DOHH2 (cell line): ENCODE data around the gene FAM219A.

Source experiments
- H3F3A ChIP-seq: fragments of 200-600 bp; sonication (generic), shearing (Covaris generic); 2 replicates; pipeline ENCODE4 v1.6.0; 2016; ENCODE audit warnings: antibody characterized with exemption, mild to moderate bottlenecking; ENCODE audit not compliant: control insufficient read depth, insufficient read depth
- H3K27ac ChIP-seq: fragments of 200-600 bp; sonication (generic); 2 replicates; pipeline ENCODE4 v1.5.1; 2014; ENCODE audit warnings: low read depth, mild to moderate bottlenecking, low read length, moderate library complexity
- H3K27me3 ChIP-seq: fragments of 200-600 bp; sonication (generic); 2 replicates; pipeline ENCODE4 v1.6.1; 2014; ENCODE audit warnings: mild to moderate bottlenecking, low read length, mixed read lengths; ENCODE audit not compliant: control insufficient read depth
- H3K36me3 ChIP-seq: fragments of 200-600 bp; sonication (generic); 2 replicates; pipeline ENCODE4 v1.6.1; 2014; ENCODE audit warnings: mild to moderate bottlenecking, low read length, moderate library complexity, mixed read lengths; ENCODE audit not compliant: control insufficient read depth
- H3K4me1 ChIP-seq: fragments of 200-600 bp; sonication (generic); 2 replicates; pipeline ENCODE4 v1.6.1; 2014; ENCODE audit warnings: mild to moderate bottlenecking, low read length, mixed read lengths; ENCODE audit not compliant: control insufficient read depth
- H3K4me2 ChIP-seq: fragments of 200-600 bp; sonication (generic); 2 replicates; pipeline ENCODE4 v1.6.0; 2014; ENCODE audit warnings: mild to moderate bottlenecking, low read length, moderate library complexity
- H3K4me3 ChIP-seq: fragments of 200-600 bp; sonication (generic); 2 replicates; pipeline ENCODE4 v1.5.1; 2014; ENCODE audit warnings: mild to moderate bottlenecking, low read length, mixed read lengths
- H3K79me2 ChIP-seq: fragments of 200-600 bp; sonication (generic); 2 replicates; pipeline ENCODE4 v1.6.1; 2014; ENCODE audit warnings: mild to moderate bottlenecking, low read length, mixed read lengths; ENCODE audit not compliant: control insufficient read depth
- H3K9me2 ChIP-seq: fragments of 200-600 bp; sonication (generic); replicated peaks from 2 replicates; pipeline ENCODE4 v1.6.1; 2014; ENCODE audit warnings: mild to moderate bottlenecking, low read length, mixed read lengths; ENCODE audit not compliant: control insufficient read depth
- H3K9me3 ChIP-seq: fragments of 200-600 bp; sonication (generic); 2 replicates; pipeline ENCODE4 v1.6.1; 2014; ENCODE audit warnings: antibody characterized with exemption, low read length, mixed read lengths; ENCODE audit not compliant: control insufficient read depth, insufficient read depth
- H4K20me1 ChIP-seq: fragments of 200-600 bp; sonication (generic); 2 replicates; pipeline ENCODE4 v1.6.0; 2014; ENCODE audit warnings: low read depth, mild to moderate bottlenecking, antibody characterized with exemption, low read length, moderate library complexity; ENCODE audit not compliant: control insufficient read depth, insufficient read depth
- CTCF ChIP-seq: fragments of 200-600 bp; sonication (generic); IDR thresholded peaks from one replicate; pipeline ENCODE4 v1.5.1; 2014; ENCODE audit warnings: antibody characterized with exemption, mild to moderate bottlenecking, low read depth, low read length; ENCODE audit not compliant: poor library complexity, severe bottlenecking
- EZH2phosphoT487 ChIP-seq: fragments of 200-600 bp; sonication (generic); IDR thresholded peaks from 2 replicates; pipeline ENCODE4 v1.6.1; 2017; ENCODE audit warnings: borderline replicate concordance, mild to moderate bottlenecking, antibody characterized with exemption, low read length, moderate library complexity, mixed read lengths

Gene FAM219A

DNA sequence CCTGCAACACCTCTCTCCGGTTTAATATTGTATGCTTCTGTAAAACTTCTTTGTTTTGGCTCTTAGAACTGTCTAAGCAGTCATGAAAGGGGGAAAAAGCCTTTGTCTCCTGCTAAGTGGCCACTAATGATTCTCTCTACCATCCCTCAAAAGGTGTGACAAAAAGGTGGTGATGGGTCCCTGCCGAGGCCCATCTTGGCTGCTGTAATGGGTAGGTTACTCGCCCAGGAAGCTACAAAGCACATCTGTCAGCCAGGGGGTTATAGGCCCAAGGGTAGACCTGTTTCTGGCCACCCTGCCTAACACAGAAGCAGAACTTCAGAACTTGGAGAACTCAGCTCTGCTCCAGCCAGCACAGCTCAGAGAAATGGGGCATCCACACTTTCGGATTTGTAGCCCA, 1.6 kb downstream of the FAM219A start:
- Histone ChIP-seq H3K36me3 (no peaks in the 10 kb centered on the region), H4K20me1 (no peaks in the 10 kb centered on the region; the same call in 1 of the 2 replicates), H3K4me3 (no peak overlapping the region), H3F3A (no peaks in the 10 kb centered on the region), H3K4me2 (no peak overlapping the region; the same call in 1 of the 2 replicates), H3K79me2 (peaks cover 2% of the 10 kb centered on the region; the same call in 1 of the 2 replicates), H3K9me2 (no peaks in the 10 kb centered on the region), H3K4me1 (peaks cover 15% of the 10 kb centered on the region), H3K27ac (no peak overlapping the region), H3K9me3 (no peaks in the 10 kb centered on the region), H3K27me3 (peaks cover 12% of the 10 kb centered on the region; the same call in 1 of the 2 replicates)
- TF ChIP-seq CTCF (no peak), EZH2phosphoT487 (no peak)

GRCh38 chr9:34456151-34456550, 2.2 kb downstream of the FAM219A start:
- no peak for TF ChIP-seq EZH2phosphoT487
- no peak for TF ChIP-seq CTCF
- Histone ChIP-seq H4K20me1 (no peaks in the 10 kb centered on the region; the same call in 1 of the 2 replicates), H3K4me1 (peaks cover 15% of the 10 kb centered on the region), H3F3A (no peaks in the 10 kb centered on the region), H3K79me2 (peaks cover 2% of the 10 kb centered on the region; the same call in 1 of the 2 replicates), H3K4me2 (no peak overlapping the region), H3K27ac (no peak overlapping the region), H3K27me3 (peaks cover 11% of the 10 kb centered on the region; the same call in 1 of the 2 replicates), H3K4me3 (no peak overlapping the region), H3K9me3 (no peaks in the 10 kb centered on the region), H3K36me3 (no peaks in the 10 kb centered on the region), H3K9me2 (no peaks in the 10 kb centered on the region)

- Histone ChIP-seq H4K20me1 (no peaks in the 10 kb centered on the region; the same call in 1 of the 2 replicates), H3K9me3 (no peaks in the 10 kb centered on the region), H3K27me3 (peaks cover 6% of the 10 kb centered on the region; the same call in 1 of the 2 replicates), H3F3A (no peaks in the 10 kb centered on the region), H3K79me2 (peaks cover 2% of the 10 kb centered on the region; the same call in 1 of the 2 replicates), H3K36me3 (no peaks in the 10 kb centered on the region), H3K27ac (no peak overlapping the region), H3K9me2 (no peaks in the 10 kb centered on the region), H3K4me2 (no peak overlapping the region), H3K4me1 (peaks cover 15% of the 10 kb centered on the region), H3K4me3 (no peak overlapping the region)
- TF ChIP-seq CTCF (no peak), EZH2phosphoT487 (no peak)
Observed at GRCh38 chr9:34454571-34455065, 3.8 kb downstream of the FAM219A start.
